SK-N-SH treated with all-trans-retinoic acid at 6 μM for 48 hours (cell line): ENCODE results near the gene SNRNP25.

Experiments used
- CSDC2 ChIP-seq: fragments of 250-450 bp; sonication (Bioruptor Pico); IDR thresholded peaks from 2 replicates; pipeline ENCODE4 v1.5.0; 2020; ENCODE audit warnings: mild to moderate bottlenecking, moderate library complexity
- GLIS3 ChIP-seq: fragments of 250-450 bp; sonication (Bioruptor Pico); IDR thresholded peaks from 2 replicates; pipeline ENCODE4 v1.5.0; 2020; ENCODE audit warnings: mild to moderate bottlenecking, moderate library complexity
- ISL1 ChIP-seq: fragments of 250-450 bp; sonication (Bioruptor Pico); IDR thresholded peaks from 2 replicates; pipeline ENCODE4 v2.1.2; 2022; ENCODE audit warnings: mild to moderate bottlenecking, moderate library complexity
- RARB ChIP-seq: fragments of 250-450 bp; sonication (Bioruptor Pico); IDR thresholded peaks from 2 replicates; pipeline ENCODE4 v1.8.0; 2021; ENCODE audit warnings: mild to moderate bottlenecking, moderate library complexity
- SNAI2 ChIP-seq: fragments of 250-450 bp; sonication (Bioruptor Pico); IDR thresholded peaks from 2 replicates; pipeline ENCODE4 v1.5.0; 2020; ENCODE audit warnings: mild to moderate bottlenecking, moderate library complexity
- ZC3H10 ChIP-seq: fragments of 250-450 bp; sonication (Bioruptor Pico); IDR thresholded peaks from 2 replicates; pipeline ENCODE4 v1.5.1; 2021; ENCODE audit warnings: mild to moderate bottlenecking, moderate library complexity
- ZFP30 ChIP-seq: fragments of 450-650 bp; formaldehyde crosslinking; IDR thresholded peaks from 2 replicates; pipeline ENCODE4 v1.5.0; 2022; ENCODE audit warnings: mild to moderate bottlenecking, moderate library complexity
- TF ChIP-seq, protein P1 (sequence below): fragments of 250-450 bp; sonication (Bioruptor Pico); IDR thresholded peaks from 2 replicates; pipeline ENCODE4 v1.8.0; 2020; ENCODE audit warnings: mild to moderate bottlenecking, moderate library complexity, borderline replicate concordance
- TF ChIP-seq, protein P2 (sequence below): fragments of 250-450 bp; sonication (Bioruptor Pico); IDR thresholded peaks from 2 replicates; pipeline ENCODE4 v1.5.1; 2020; ENCODE audit warnings: low read depth, mild to moderate bottlenecking, moderate library complexity

DNA sequence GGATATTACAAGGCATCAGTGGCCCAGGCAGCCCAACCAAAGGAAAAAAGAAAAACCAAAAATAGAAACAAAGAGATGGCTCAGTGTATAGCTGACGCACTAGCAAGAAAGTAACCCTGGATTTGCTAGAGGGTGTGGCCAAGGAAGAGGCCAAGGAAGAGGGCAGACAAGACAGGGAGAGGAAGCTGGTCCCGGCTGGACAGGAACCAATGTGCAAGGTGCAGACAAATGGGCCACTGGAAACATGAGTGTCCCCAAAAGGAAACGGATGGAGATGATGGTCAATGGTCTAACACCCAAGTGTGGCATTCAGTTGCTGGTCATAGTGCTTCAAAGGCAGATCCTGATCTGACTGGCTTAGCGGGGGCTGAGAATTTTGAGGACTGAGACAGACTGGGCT, 10.9 kb upstream of the SNRNP25 start:
- TF ChIP-seq, protein P1, sequence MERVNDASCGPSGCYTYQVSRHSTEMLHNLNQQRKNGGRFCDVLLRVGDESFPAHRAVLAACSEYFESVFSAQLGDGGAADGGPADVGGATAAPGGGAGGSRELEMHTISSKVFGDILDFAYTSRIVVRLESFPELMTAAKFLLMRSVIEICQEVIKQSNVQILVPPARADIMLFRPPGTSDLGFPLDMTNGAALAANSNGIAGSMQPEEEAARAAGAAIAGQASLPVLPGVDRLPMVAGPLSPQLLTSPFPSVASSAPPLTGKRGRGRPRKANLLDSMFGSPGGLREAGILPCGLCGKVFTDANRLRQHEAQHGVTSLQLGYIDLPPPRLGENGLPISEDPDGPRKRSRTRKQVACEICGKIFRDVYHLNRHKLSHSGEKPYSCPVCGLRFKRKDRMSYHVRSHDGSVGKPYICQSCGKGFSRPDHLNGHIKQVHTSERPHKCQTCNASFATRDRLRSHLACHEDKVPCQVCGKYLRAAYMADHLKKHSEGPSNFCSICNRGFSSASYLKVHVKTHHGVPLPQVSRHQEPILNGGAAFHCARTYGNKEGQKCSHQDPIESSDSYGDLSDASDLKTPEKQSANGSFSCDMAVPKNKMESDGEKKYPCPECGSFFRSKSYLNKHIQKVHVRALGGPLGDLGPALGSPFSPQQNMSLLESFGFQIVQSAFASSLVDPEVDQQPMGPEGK (CRISPR knock-in tag) = no peak
- TF ChIP-seq RARB (CRISPR knock-in tag) (no peak), SNAI2 (CRISPR knock-in tag) (no peak), ZFP30 (CRISPR knock-in tag) (no peak), ZC3H10 (no peak), ISL1 (no peak), GLIS3 (CRISPR knock-in tag) (no peak), CSDC2 (CRISPR knock-in tag) (no peak)
- TF ChIP-seq, protein P2, sequence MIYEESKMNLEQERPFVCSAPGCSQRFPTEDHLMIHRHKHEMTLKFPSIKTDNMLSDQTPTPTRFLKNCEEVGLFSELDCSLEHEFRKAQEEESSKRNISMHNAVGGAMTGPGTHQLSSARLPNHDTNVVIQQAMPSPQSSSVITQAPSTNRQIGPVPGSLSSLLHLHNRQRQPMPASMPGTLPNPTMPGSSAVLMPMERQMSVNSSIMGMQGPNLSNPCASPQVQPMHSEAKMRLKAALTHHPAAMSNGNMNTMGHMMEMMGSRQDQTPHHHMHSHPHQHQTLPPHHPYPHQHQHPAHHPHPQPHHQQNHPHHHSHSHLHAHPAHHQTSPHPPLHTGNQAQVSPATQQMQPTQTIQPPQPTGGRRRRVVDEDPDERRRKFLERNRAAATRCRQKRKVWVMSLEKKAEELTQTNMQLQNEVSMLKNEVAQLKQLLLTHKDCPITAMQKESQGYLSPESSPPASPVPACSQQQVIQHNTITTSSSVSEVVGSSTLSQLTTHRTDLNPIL (CRISPR knock-in tag) = no peak
